GM08714 (cell line): ENCODE results near the gene HRH3.

Experiments
- H3K4me3 ChIP-seq: fragments of 200-500 bp; sonication (Bioruptor generic); 2 replicates; pipeline ENCODE4 v1.5.1; 2014; ENCODE audit warnings: mild to moderate bottlenecking, low read length, inconsistent platforms
- ZNF274 ChIP-seq: IDR thresholded peaks from 2 replicates; pipeline ENCODE4 v1.6.1; 2012; ENCODE audit warnings: mild to moderate bottlenecking, low read depth, low read length

Gene HRH3

DNA sequence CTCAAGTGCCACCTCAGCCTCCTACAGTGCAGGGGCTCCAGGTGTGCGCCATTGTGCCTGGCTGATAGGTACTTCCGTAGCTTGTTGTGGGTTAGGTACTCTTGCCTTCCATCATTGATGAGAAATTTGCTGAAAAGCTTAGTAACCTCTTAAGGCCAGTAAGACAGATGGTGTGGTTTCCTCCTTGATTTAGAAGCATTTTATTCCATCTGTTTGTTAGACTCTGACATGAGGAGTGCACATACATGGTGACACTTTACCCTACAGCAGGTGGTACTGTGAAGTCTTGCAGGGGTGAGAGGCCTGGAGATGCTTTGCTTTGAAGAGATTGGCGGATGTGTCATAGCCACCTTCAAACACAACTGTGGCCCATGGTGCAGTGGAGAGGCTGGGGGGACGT lies 52.0 kb downstream of the HRH3 start:
- H3K4me3 ChIP-seq, result no peak overlapping the region
- TF ChIP-seq ZNF274, result no peak

DNA sequence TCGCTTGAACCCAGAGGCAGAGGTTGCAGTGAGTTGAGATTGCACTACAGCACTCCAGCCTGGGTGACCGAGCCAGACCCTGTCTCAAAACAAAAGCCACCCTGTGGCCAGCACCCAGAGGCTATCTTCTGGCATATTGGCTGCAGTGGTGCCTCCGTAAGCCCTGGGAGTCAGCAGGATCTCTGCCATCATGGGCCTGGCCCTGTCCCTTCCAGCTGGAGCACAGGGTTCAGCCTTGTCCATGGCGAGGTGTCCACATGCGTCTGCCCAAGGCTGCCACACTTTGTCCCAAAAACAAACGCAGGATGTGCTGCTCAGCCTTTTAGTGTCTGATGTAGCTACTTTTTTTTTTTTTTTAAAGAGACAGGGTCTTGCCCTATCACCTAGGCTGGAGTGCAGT lies 52.6 kb downstream of the HRH3 start:
- no peak for TF ChIP-seq ZNF274
- H3K4me3 ChIP-seq, result no peak overlapping the region

DNA sequence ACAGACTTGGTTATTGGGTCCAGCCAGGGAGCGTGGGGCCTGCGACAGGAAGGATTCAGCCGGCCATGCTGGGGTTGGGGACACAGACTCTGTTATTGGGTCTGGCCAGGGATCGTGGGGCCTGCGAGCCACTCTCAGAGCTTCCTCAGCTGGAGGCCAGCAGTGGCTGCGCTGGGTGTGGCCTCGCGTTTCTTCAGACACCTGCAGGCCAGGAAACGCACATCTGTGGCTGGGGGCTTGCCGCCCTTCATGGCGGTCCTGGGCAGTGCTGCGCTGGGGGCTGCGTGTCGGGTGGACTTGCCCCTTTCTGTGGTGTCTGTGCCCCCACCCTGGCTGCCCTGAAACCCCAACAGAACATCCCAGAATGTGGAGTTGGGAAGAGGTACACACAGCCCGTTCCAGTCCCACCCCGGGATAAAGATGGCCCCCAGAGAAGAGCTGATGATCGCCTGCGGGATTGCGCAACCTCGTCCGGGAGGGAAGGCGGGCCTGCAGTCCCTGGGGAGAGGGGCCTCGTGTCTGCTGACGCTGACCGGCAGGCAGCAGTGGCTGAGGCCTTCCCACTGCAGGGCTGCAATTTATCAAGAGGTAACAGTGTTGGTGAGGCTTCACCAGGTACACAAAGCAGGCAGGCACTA lies 54.2 kb downstream of the HRH3 start:
- no peak for TF ChIP-seq ZNF274
- no peak overlapping the region for H3K4me3 ChIP-seq
